Globus pallidus (tissue), 1 donor: ENCODE measurements around the gene TMEM47.

Experiments used
- DNase-seq: peaks from one replicate; pipeline ENCODE4 v3.0.0-alpha.2; 2015; ENCODE audit warnings: low spot score

TMEM47 gene

GRCh38 chrX:34656842-34657725 lies at the start of gene TMEM47:
TMEM47 (minus strand) TSS chrX:34657285; CDS start chrX:34657029, 256 bp downstream.
- DNase-seq: peak; percentile 65

- DNase-seq: no peak
These were observed 30.0 kb upstream of the TMEM47 start for GRCh38 chrX:34687095-34687494.

DNA sequence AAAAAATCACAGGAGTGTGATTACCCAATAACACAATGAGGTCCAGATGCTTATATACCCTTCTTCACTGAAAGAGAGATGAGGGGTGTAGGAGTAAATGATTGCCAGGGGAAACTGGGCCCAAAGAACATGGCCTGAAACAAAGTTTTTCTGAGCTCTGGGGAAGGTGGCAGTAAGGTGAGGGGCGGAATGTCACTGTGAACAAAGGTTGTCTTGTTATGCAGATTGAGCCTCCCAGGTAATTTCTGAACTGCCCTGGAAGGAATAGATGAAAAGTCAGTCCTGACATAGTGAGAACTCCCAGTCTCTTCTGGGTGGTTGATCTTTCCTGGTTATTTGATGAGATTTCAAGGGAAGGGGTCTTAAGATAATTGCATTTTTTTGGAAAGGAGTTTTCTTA lies 2.5 kb upstream of the TMEM47 start:
- DNase-seq: no peak

GRCh38 chrX:34658326-34658725 lies 1.2 kb upstream of the TMEM47 start:
- no peak for DNase-seq

- no peak for DNase-seq
These were observed 613 bp upstream of the TMEM47 start for GRCh38 chrX:34657726-34658070.

- no peak for DNase-seq
These were observed 631 bp downstream of the TMEM47 start for GRCh38 chrX:34656467-34656841.

DNA sequence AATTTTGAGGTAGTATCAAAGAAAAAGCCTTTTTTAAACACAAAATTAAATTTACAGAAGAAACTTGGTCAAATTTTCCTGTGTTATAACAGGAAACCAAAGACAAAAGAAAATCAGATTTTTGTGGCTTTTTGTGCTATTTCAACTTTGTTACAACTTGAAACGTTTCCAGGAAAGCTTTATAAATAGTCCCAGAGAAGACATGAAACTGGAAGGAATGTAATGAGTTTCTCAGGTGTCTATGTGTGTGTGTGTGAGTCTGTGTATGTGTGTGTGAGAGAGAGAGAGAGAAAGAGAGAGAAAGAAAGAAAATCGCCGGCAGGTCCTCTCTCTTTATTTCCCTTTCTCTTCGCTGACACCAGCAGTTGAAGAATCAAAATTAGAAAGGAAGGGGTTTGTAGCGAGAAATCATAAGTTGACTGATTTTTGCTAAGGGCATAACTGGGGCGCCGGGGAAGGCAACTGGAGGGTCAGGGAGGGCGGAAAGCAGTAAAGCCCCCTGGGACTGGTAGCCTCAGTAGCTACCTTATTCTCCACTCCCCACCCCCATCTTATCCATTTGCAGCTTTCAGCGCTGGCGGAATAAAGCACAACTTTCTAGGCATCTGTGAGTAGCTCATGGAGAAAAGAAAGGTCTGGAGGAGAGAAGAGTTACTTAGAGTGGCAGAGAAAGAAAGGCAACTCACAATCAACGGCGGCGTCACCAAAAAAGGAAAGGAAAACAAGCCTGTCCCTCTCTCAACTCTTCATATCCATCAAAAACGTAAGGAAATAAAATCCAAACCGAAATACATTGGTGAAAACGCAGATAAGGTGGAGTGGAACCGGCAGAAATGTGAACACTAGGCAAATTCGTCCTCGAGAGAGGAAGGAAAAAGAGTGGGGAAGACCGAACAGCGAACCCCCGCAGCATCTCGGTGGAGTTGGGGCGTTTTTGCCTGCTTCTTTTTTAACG lies 1.3 kb downstream of the TMEM47 start:
- DNase-seq: no peak

DNA sequence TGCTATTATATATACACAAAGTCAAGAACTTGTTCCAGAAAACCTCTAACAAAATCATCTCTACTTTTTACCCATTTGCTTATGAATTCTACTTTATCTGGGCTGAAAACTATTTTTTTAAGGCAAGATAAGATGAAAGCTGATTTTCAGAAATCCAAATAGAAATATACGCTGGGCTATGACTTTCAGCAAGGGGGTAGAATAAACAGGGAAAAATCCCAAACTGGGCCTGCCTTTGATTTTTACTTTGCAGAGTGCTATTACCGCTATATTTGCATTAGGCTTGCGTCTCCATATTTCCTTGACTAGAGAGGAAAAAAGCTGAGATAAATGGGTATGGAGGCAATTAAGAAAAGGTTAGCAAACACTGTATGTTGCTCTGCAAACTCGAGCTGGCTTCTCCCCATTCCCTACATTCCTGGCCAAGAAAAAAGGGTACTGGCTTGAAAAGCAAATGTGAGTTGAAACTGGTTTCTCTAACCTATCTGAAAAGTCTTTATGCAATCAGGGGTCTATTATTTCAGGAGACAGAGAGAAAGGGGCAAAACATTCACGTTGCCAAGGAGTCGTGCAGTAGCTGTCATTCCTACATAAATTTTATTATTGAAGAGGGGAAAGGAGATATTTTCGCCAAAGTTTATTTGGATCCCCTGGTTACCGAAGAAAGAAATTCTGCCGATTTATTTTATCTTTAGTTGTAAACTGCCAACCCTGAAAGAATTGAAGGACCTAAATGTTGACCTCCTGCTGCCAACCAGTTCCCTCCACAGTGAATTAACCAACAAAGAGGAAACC lies 2.2 kb downstream of the TMEM47 start:
- DNase-seq: no peak

DNA sequence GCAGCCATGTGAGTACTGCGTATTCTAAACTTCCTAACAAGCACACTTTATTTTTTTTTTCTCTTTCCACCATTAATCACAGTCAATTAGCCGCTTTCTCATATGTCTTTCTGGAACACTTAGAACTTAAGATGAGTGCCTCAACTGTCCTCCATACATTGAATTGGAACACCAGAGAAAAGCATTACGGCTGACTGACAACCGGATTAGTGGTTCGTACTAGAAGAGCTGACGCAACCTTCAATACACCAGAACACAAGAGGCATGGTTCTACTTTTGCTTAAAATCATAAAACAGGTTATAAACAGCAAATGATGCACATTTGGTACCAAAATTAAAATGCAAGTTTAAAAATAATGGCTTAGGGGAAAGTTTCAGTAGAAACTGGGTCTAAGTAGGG lies 3.3 kb downstream of the TMEM47 start:
- DNase-seq: no peak

GRCh38 chrX:34642849-34643248 lies 14.2 kb downstream of the TMEM47 start:
- DNase-seq: no peak

DNA sequence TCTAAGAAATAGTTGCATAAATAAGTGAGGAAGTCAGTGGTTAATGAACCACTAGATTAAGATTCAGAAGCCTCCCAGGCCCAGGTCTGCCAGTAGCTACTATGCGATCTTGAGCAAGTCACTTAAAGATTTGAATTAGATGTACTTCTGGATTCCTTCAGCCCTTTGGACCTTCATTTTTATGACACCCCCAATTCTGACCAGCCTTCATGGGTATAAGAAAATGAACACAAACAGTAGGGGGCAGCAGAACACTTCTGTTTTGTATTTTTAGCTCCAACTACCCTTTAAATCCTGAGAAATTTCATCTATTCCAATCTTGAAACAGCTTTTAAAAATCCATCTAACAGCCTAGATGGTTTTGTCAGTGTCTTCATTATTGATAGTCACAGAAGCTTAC lies 19.0 kb downstream of the TMEM47 start:
- DNase-seq: no peak

DNA sequence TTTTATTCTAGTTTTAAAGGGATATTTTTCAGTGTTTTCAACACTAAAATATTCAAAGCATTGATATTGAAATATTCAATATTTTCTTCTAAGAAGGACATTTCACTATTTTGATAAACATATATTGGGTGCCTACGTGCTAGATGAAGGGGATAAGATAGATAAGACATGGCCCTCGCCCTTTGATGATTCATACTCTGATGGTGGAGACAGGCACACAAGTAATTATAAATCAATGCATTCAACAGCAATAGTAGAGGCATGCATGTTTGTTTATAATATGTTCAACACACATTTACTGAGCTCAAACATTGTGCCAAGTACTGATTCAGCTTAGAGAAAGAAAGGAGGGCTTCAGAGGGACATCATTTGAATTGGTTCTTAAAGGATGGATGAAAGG lies 22.7 kb downstream of the TMEM47 start:
- no peak for DNase-seq

DNA sequence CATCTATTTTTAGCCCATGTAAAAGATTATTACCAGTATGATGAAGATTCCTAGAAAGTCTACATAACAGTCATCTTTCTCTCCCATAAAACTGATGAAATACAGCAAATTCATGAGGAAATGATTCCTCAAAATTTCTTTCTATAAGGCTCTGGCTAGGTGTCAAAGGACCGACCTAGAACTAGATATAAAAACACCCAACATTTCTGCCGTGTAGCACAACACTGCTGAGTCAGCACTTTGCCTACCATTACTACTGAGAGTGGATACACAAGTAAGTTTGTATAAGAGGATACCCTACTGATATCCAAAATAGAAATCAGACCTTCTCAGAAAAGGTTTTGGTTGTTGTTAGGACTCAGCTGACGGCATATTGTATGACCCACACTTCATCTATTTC lies 24.7 kb downstream of the TMEM47 start:
- DNase-seq: no peak

DNA sequence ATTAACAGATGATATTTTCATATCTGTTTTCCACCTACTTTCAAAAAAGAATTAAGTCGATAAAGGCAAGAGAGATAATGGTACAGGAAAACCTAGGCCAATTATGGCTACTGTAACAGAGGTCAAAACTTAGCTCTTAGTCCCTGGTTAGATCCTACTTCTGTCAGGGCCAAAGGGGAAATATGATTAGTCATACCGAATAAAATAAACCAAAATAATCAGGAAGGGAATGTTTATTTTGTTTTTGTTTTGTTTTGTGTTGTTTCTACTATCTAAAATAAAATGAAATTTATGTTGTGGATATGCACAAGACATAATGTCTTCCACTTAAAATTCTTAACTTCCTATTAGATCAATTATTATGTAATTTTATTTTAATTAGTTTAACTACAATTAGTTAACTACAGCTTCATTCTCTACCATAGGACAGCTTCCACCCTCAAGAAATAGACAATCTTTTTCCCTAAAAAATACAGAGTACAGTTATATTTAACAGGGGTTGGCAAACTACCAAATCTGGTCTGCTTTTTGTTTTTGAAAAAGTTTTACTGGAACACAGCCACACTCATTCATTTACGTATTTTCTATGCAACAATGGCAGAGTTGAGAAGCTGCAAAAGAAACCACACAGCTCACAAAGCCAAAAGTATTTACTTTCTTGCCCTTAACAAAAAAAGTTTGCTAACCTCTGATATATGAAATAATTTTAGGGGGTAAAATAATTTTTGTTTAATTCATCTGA lies 25.4 kb downstream of the TMEM47 start:
- no peak for DNase-seq

- no peak for DNase-seq
These were observed 27.5 kb downstream of the TMEM47 start for GRCh38 chrX:34629572-34629971.

GRCh38 chrX:34624416-34624815 lies 32.7 kb downstream of the TMEM47 start:
- peak; percentile 34 for DNase-seq

GRCh38 chrX:34619920-34620319 lies 37.2 kb downstream of the TMEM47 start:
- no peak for DNase-seq

DNA sequence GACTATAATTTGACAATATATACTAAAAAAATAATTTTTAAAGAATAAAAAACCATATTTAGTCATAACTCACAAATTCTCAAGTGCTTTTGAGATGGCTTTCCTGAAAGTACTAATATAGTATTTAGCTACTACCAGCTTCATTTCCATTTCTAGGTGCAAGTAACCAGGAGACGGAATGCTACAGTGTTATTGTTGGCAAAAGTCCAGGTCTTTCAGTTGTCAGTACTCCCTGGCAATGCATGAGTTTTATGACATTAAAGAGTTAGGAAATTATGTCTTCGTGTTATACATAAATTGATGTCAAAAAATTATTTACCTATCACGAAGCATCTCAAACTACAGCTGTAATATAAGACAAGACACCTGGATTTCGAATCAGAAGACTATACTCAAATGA lies 45.0 kb downstream of the TMEM47 start:
- DNase-seq: no peak

DNA sequence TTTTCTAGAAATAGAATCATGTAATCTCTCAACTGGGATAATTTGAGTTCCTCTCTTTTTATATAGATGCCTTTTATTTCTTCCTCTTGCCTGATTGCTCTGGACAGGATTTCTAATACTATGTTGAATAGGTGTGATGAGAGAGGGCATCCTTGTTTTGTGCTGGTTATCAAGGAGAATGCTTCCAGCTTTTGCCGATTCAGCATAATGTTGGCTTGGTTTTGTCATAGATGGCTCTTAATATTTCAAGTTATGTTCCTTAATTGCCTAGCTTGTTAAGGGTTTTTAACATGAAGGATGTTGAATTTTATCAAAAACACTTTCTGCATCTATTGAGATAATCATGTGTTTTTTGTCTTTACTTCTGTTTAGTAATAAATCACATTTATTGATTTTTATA lies 58.7 kb downstream of the TMEM47 start:
- no peak for DNase-seq

DNA sequence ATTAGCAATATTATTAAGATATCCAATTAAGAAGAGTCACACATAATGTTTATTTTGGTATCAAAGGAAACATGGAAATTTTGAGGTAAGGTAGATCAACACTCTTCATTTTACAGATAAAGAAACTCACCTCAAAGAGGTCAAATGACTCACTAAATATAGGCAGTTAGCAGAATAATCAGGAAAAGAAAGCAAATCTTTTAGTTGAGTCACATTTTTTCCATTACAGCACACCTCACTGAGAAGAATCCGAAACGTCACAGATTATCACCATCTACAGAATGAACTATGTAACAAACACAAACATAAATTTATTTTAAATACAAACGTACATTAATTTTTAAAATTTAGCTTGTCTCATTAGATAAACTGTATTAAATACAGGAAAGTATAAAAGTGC lies 70.1 kb downstream of the TMEM47 start:
- DNase-seq: no peak

DNA sequence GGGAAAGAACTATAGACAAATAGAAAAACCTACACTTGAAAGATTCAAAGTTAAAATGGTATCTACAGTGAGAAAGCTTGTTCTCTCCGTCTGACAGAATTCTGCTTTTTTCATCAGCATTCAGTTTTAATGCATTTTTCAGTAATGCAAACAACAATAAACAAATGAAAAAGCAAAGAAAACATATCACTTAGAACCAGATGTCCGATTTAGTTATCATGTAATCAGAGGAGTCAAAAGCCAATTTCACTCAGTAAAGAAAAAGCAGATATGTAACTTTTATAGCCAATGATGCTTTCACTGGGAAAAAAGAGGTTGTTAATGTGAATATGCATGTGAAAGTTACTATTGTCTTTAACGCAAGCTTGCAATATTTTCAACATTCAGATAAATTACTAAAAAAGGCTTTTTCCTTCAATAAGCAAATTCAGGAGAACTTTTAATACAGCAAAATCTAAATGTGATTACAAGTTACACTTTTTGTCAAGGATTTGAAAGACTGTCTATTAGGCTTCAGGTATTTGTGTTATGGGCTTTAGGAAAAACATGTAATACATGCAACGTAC lies 70.7 kb downstream of the TMEM47 start:
- DNase-seq: no peak
